GM19452 (cell line): ENCODE data around the gene ZNF236.

ENCODE experiments used
- ATAC-seq: cut with Tn5 transposase; IDR thresholded peaks from one replicate; pipeline ENCODE4 v1.9.1; 2021; ENCODE audit not compliant: unreplicated experiment

ZNF236 gene

GRCh38 chr18:76970770-76971559, 148.6 kb downstream of the ZNF236 start:
- ATAC-seq = no peak

- no peak for ATAC-seq
These were observed 149.9 kb downstream of the ZNF236 start for GRCh38 chr18:76972241-76972640.

DNA sequence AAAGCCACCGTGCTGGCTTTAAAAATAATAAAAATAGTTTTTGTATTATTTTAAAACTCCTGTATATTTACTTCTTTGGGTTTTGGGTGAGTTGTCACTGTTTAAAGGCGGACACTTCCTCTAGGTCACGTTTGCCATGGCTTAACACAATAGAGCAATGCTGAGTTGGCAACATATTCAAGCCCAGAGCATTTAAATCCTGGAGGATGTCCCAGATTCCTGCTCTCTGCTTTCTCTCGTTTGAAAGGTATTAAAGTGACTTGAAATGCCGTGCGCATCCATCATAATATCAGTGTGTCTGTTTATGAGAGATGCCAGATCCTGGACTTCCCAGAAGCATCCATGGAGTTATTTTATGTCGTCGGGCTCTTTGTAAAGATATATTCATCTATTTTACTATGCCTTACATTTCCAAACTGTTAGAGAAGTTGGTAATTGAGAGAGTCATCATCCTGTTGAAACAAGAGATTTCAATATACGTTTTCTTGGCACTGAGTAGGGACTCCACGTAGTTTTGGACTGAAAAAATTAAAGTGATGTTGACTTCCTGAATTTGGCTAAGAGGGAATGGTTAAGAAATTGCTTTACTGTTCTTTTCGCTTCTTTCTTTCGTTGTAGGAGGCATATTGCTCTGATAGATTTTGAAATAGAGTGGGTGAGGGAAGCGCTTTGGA, 150.6 kb downstream of the ZNF236 start:
- ATAC-seq = no peak

DNA sequence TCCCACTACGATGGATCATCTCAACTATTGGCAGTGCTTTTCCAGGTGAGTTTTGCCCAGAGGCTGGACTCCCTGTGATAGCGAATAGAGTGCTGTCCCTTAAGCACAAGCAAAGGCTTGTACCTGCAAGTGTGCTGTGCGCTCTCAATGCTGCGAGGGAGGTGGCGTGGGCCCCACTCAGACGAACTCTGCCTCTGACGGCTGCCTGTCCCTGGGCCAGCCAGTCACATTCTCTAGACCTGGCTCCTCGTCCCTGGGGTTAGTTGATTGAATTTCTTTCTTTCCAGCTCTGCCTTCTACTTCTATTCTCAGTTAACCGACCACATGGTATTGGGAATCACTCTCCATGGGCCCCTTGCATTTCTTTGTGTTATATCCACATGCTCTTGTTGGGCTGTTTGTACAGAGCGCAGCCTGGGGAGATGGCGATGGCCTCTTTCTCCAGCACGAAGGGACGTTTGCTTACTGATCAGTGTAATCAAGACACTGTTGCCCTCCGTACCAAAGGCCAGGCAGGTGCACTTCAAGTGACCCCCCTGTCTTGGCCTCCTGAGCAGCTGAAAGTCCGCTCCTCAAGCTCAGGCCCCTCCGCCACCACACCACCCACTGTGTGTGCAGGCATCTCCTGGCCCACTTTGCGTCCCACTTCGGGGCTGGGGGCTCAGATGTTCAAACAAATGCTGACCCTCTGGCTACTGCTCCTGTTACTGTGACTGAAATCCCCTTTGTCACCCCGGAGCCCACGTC, 151.3 kb downstream of the ZNF236 start:
- no peak for ATAC-seq

GRCh38 chr18:76974386-76974785, 152.0 kb downstream of the ZNF236 start:
- ATAC-seq = no peak

GRCh38 chr18:76975577-76976110, 153.3 kb downstream of the ZNF236 start:
- ATAC-seq = no peak

DNA sequence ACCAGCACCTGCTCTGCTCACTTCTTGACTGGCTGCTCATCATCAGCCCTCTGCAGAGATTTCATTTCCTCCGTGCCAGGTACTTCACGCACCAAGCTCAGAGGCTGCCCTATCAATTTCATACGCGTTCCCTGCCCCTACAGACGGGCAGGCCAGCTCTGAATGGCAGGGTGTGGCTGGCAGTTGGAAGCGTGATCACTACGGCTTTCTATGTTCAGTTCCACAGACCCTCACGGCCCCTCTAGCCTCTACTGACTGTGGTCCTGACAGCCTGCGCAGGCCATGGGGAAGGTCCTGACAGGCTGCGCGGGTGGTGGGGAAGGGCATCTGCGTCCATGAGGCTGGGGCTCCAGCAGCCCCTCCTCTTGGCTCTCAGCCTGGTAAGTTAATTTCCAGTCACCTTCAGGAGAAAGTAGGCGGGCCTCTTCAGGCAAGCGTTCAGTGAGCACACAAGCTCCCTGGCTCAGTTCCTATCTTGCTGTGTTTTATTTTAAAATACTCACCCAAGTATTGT, 154.8 kb downstream of the ZNF236 start:
- ATAC-seq = no peak

DNA sequence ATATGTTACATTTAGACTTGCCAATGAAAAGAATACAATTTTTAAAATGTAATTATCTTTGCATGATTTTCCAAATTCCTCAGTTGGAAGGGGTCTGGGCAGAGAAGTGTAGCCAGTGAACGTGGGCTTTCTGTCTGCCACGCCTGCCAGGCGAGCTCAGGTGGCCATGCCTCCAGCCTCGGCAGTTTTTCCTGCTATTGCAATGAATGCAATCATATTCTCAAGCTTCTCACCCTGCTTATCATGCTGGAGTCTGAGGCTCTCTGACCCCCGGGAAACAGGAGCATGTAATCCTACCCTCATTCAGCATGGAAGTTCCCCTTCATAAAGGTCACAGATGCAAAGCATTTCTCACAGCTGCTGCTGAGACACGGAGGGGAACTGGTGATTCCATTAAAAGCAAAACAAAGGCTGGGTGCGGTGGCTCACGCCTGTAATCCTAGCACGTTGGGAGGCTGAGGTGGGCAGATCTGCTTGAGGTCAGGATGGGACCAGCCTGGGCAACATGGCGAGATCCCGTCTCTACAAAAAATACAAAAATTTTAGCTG, 155.4 kb downstream of the ZNF236 start:
- no peak for ATAC-seq

GRCh38 chr18:76978616-76979015, 156.3 kb downstream of the ZNF236 start:
- no peak for ATAC-seq

DNA sequence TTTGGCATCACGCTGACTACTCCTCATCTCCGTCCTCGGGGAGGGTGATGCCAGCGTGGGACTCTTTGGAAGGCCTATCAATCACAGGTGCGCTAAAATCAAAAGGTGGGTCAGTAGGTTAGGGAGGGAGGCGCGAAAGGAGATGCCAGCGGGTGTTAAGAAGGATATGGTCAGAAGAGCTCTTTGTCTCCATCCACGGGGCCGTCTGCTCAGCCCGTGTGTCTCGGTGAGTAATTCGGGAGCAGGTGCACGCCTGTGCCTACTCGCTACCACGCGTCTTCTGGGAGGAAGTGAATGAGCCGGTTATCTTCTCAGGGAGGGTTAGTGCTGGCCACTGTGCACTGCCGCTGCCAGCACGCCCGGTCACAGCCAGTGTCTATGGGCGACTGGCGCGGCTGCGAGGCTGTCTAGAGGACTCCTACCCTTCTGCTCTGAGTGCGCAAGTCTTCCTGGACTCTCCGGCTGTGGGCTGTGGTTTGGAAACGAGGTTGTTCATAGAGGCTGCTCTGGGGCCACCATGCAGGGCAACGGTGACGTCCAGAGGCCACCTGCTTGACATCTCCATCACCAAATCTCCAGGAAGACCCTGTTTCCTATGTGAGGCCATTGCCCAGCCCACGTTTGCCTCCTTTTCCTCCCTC, 156.9 kb downstream of the ZNF236 start:
- ATAC-seq = no peak

DNA sequence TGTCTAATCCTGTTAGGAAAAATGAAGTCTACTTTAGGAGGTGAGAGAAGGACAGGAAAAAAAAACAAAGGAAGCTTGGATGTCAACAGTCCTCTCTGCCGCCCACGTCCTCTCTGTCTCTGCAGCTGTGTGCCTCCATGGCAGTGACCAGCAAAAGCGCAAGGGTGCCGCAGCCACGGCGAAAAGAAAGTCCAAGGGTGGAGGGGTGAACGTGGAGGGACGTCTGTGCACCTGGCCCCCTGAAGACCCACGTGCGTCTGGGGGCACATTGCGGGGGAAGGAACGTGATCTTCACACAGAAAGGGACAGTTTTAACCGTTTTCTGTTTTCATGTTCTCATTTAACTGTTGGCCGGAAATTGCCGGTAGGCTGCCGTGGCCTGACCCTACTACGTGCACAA, 157.5 kb downstream of the ZNF236 start:
- ATAC-seq = no peak

- ATAC-seq = peak; percentile 42
These were observed 158.5 kb downstream of the ZNF236 start for GRCh38 chr18:76980663-76981395.

DNA sequence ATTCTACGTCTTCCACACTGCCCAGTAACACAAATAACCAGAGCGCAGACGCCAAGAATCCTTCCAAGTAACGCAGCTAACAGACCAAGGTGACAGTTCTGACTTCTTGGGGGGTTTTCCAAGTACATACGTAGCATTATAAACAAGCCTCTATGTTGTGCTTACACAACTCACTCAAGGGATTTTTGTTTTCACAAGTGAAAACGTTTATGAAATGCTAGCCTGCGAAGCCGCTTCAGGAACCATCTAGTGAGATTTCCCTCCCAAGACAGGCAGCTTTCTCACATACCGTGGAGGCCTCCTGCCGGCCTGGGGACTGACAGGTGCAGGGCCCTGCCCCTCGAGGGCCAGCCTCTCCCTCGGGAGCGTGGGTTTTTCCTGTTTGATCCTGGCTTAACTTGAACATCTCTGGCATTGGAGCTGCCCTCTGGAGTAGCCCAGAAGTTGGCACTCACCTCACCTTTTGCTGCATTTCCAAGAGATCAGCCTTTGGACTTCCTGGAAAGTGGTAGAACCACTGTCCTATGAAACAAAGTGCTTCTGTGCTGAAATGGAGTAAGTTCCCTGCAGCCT, 159.1 kb downstream of the ZNF236 start:
- peak; percentile 54 for ATAC-seq

GRCh38 chr18:76982038-76982437, 159.7 kb downstream of the ZNF236 start:
- ATAC-seq = no peak

DNA sequence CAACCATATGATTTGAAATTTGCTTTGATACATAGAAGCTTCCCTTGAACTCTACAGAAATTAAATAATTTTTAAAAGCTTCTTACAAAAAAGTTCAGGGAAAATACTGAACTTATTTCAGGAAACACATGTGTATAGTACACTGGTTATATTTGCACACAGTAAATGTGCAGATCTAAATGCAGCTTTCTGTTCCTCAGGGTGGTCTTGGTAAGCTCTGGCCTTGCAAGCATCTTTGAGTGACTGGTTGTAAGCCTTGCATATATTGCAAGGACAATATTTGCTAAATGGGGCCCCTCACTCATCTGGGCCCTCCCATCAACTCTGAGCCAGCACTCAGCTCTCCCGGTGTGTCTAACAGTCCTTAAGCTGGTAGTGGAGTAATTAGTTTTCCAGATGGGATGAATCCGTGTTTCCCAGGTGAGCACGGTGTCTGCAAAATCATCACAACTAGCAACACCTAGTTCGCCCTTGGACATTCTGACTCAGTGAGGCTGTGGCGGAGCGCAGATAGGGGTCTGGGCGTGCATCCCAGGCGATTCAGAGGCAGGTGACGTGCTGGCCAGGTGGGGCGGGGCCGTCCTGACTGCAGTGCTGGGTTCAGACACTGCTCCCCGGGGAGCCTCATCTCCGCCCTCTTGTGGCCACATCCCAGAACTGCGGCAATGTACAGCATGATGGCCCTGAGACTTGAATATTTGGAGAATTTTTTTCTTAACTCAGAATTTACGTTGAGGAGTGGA, 160.7 kb downstream of the ZNF236 start:
- peak; percentile 68 for ATAC-seq

DNA sequence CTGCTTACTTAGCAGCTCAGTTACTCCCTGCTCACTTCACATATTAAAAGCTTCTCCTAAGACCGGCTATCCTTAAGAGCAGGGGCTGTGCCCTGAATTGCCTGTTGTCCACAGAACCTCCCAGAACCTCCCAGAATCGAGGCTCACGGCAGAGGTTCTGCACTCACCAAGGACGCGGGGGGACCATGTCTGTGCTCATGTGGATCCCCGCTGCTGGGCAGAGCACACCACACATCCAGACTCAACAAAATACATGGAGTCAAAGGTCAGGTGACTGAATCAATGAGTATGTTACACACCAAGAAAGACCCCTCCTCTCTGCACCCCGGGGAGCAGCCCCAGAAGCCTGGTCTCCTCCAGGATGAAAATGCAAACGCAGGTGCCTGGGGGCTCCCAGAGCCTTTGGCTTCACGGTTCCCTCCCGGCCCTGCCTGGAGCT, 161.3 kb downstream of the ZNF236 start:
- ATAC-seq = no peak

DNA sequence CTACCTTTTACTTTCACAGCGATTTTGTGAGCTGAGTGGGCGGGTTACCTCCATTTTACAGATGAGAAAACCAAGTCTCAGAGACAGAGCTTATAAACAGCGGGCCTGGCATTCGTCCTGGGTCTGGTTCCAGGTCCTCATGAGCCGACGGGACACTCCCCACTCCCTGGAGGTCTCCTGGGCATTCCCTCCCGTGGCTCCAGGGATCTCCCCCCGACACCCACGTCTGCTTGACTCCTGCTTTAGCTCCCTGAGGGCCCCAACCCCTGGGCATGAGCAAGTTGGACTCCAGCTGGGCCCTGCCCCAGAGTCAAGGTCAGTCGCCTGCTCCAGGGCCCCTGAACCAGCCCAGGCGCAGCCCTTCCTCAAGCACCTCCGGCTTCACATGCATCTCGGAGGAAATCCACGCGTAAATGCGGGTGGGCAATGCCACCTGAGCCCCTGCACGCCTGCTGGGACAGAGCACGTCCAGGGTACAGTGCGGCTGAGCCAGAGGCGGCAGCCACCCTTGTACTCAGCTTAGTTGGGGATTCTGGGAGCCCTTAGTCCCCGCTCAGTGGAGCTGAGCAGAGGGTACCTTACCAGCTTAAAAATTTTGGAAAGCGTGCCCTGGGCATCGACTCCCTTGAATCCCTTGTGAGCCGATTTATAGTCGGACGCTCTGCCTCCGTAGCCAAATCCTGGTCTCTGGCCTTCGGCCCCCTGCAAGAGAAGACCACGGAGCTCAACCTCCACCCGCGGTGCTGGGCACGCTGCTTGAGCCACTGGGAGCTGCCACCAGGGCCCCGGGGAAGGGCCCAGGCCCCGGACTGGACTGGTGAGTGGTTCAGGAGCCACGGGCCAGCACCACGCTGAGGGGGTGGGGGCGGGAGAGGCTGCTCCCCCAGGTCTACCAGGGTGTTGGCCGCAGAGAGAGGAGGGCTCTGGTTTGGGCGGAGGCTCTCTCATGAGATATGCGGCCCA, 162.1 kb downstream of the ZNF236 start:
- ATAC-seq = no peak
